CD4-positive, alpha-beta memory T cell (primary cell): ENCODE data around the gene MTMR2. TPM values are rescaled to one million over a fixed set of nuclear protein-coding genes. Genes with fewer than 3 reads are reported as not detected.

Source experiments
- CTCF ChIA-PET: fragments of 350-600 bp; sonication (Branson Sonifier 250); formaldehyde crosslinking; loops from one replicate; lab custom pipeline; 2021; ENCODE audit warnings: inconsistent platforms; ENCODE audit not compliant: partially characterized antibody; lab: Charles Lee
- POLR2A ChIA-PET: fragments of 350-600 bp; sonication (Branson Sonifier 250); formaldehyde crosslinking; loops from one replicate; lab custom pipeline; 2021; ENCODE audit not compliant: partially characterized antibody; lab: Charles Lee
- DNase-seq, 5 donors: peaks; one replicate each; pipeline versions ENCODE4 v3.0.0 to v3.0.0-alpha.2; 2020 to 2022; ENCODE audit warnings: mixed read lengths in 1 of 5
- H3K27ac ChIP-seq: one replicate; pipeline ENCODE4 v1.7.0; 2013; ENCODE audit warnings: low read depth, low read length
- H3K27me3 ChIP-seq: 2 replicates; pipeline ENCODE4 v1.7.0; 2013; ENCODE audit warnings: mild to moderate bottlenecking, low read length, moderate library complexity; ENCODE audit not compliant: insufficient read depth
- H3K36me3 ChIP-seq: 2 replicates; pipeline ENCODE4 v1.7.0; 2013; ENCODE audit warnings: mild to moderate bottlenecking, low read length, moderate library complexity; ENCODE audit not compliant: insufficient read depth
- H3K4me1 ChIP-seq: 2 replicates; pipeline ENCODE4 v1.7.0; 2013; ENCODE audit warnings: mild to moderate bottlenecking, low read length, moderate library complexity; ENCODE audit not compliant: insufficient read depth
- H3K4me3 ChIP-seq, 2 donors: one replicate each; pipeline ENCODE4 v1.7.0; 2013; ENCODE audit warnings: low read length in 2 of 2, mild to moderate bottlenecking in 1 of 2
- H3K9me3 ChIP-seq, 2 donors: one replicate each; pipeline ENCODE4 v1.7.0; 2013; ENCODE audit warnings: low read length in 2 of 2, control low read depth in 1 of 2; ENCODE audit not compliant: control insufficient read depth in 1 of 2
- H3K27ac Mint-ChIP-seq, 7 donors: one replicate each; pipeline ENCODE4 v1.8.0; 2020 to 2021; ENCODE audit warnings: mixed read lengths in 7 of 7, mild to moderate bottlenecking in 6 of 7, inconsistent platforms in 3 of 7, moderate library complexity in 3 of 7
- H3K27me3 Mint-ChIP-seq, 2 donors: one replicate each; pipeline ENCODE4 v1.8.0; 2020 to 2021; ENCODE audit warnings: mixed read lengths in 2 of 2
- H3K36me3 Mint-ChIP-seq, 2 donors: one replicate each; pipeline ENCODE4 v1.8.0; 2020 to 2021; ENCODE audit warnings: mixed read lengths in 2 of 2, inconsistent platforms in 1 of 2, mild to moderate bottlenecking in 1 of 2
- H3K4me1 Mint-ChIP-seq, 4 donors: one replicate each; pipeline ENCODE4 v1.8.0; 2020 to 2021; ENCODE audit warnings: mixed read lengths in 4 of 4, mild to moderate bottlenecking in 1 of 4
- H3K4me3 Mint-ChIP-seq, 8 donors: one replicate each; pipeline ENCODE4 v1.8.0; 2020 to 2021; ENCODE audit warnings: mixed read lengths in 8 of 8, mild to moderate bottlenecking in 7 of 8, moderate library complexity in 6 of 8, inconsistent platforms in 3 of 8
- H3K9me3 Mint-ChIP-seq, 8 donors: one replicate each; pipeline ENCODE4 v1.8.0; 2020 to 2021; ENCODE audit warnings: mixed read lengths in 8 of 8, mild to moderate bottlenecking in 5 of 8, inconsistent platforms in 3 of 8, moderate library complexity in 1 of 8
- intact Hi-C: fragments of 100-400 bp; cut with micrococcal nuclease; formaldehyde crosslinking; loops from one replicate; pipeline ENCODE4 v1.15.1; 2023
- polyA plus RNA-seq, 2 donors: library from polyadenylated mRNA; unstranded; fragments of 300-500 nt; fragmentation: Illumina TruSeq; gene quantifications; one replicate each; pipeline ENCODE4 v1.2.3, GENCODE V29; 2021
- total RNA-seq, 2 experiments: library from RNA; stranded (reverse); gene quantifications; one replicate each; pipeline ENCODE4 v1.2.3, GENCODE V29; 2021

MTMR2 gene
- total and polyA plus RNA-seq, 4 experiments from 2014 or later, result 13.1 to 13.6 (median 13.5) TPM

- no peak for DNase-seq
- Histone ChIP-seq H3K4me1 (no peaks in the 10 kb centered on the region), H3K36me3 (no peaks in the 10 kb centered on the region), H3K27me3 (no peaks in the 10 kb centered on the region), H3K9me3 (no peaks in the 10 kb centered on the region), H3K4me3 (no peak overlapping the region), H3K27ac (no peak overlapping the region)
- Mint-ChIP-seq H3K4me3 (no peak overlapping the region), H3K36me3 (peaks cover 1 to 9% of the 10 kb centered on the region in 2 donors), H3K27ac (no peak overlapping the region), H3K9me3 (no peaks in the 10 kb centered on the region), H3K27me3 (no peaks in the 10 kb centered on the region), H3K4me1 (peaks cover 6 to 18% (median 9%) of the 10 kb centered on the region in 4 donors)
- intact Hi-C loops, result no loop called here
- POLR2A ChIA-PET, result no interaction called here
- CTCF ChIA-PET, result no interaction called here
These were observed 9.9 kb downstream of the MTMR2 start for GRCh38 chr11:95913830-95914615.

- H3K4me3 ChIP-seq, result no peak overlapping the region
- H3K4me1 Mint-ChIP-seq, result peaks cover 9 to 18% (median 13%) of the 10 kb centered on the region in 4 donors
- no peak overlapping the region for H3K27ac ChIP-seq
- H3K4me3 Mint-ChIP-seq, result no peak overlapping the region
- no peaks in the 10 kb centered on the region for H3K9me3 Mint-ChIP-seq
- no peaks in the 10 kb centered on the region for H3K27me3 ChIP-seq
- H3K36me3 Mint-ChIP-seq, result peaks cover 1 to 9% of the 10 kb centered on the region in 2 donors
- CTCF ChIA-PET, result no interaction called here
- no peak for DNase-seq
- no peak overlapping the region for H3K27ac Mint-ChIP-seq
- H3K4me1 ChIP-seq, result no peaks in the 10 kb centered on the region
- no peaks in the 10 kb centered on the region for H3K36me3 ChIP-seq
- POLR2A ChIA-PET, result no interaction called here
- intact Hi-C loops, result no loop called here
- H3K9me3 ChIP-seq, result no peaks in the 10 kb centered on the region
- H3K27me3 Mint-ChIP-seq, result no peaks in the 10 kb centered on the region
These were observed 10.9 kb downstream of the MTMR2 start for GRCh38 chr11:95912902-95913560.

- Histone ChIP-seq H3K4me3 (no peak overlapping the region), H3K4me1 (no peaks in the 10 kb centered on the region), H3K36me3 (no peaks in the 10 kb centered on the region), H3K27me3 (no peaks in the 10 kb centered on the region), H3K27ac (no peak overlapping the region), H3K9me3 (no peaks in the 10 kb centered on the region)
- H3K27ac Mint-ChIP-seq, result no peak overlapping the region
- H3K36me3 Mint-ChIP-seq, result peaks cover 1 to 9% of the 10 kb centered on the region in 2 donors
- intact Hi-C loops, result no loop called here
- H3K9me3 Mint-ChIP-seq, result no peaks in the 10 kb centered on the region
- POLR2A ChIA-PET, result no interaction called here
- H3K27me3 Mint-ChIP-seq, result no peaks in the 10 kb centered on the region
- CTCF ChIA-PET, result no interaction called here
- no peak overlapping the region for H3K4me3 Mint-ChIP-seq
- DNase-seq, result no peak
- H3K4me1 Mint-ChIP-seq, result peaks cover 12 to 23% (median 15%) of the 10 kb centered on the region in 4 donors
These were observed 12.5 kb downstream of the MTMR2 start for GRCh38 chr11:95911369-95911759.

- POLR2A ChIA-PET, result no interaction called here
- H3K27ac Mint-ChIP-seq, result no peak overlapping the region
These were observed 13.1 kb downstream of the MTMR2 start for GRCh38 chr11:95910638-95911368.

GRCh38 chr11:95908826-95909225 is 15.1 kb downstream of the MTMR2 start:
- Mint-ChIP-seq H3K4me3 (no peak overlapping the region), H3K4me1 (peaks cover 7 to 17% (median 8%) of the 10 kb centered on the region in 4 donors), H3K27ac (no peak overlapping the region), H3K36me3 (peaks cover 0 to 9% of the 10 kb centered on the region in 2 donors), H3K9me3 (no peaks in the 10 kb centered on the region), H3K27me3 (no peaks in the 10 kb centered on the region)
- Histone ChIP-seq H3K27ac (no peak overlapping the region), H3K4me3 (no peak overlapping the region), H3K4me1 (no peaks in the 10 kb centered on the region), H3K27me3 (no peaks in the 10 kb centered on the region), H3K9me3 (no peaks in the 10 kb centered on the region), H3K36me3 (no peaks in the 10 kb centered on the region)
- intact Hi-C loops, result no loop called here
- ChIA-PET POLR2A (no interaction called here), CTCF (no interaction called here)
- DNase-seq, result no peak

More at GRCh38 chr11:95910638-95911368, 13.1 kb downstream of the MTMR2 start:
- DNase-seq, result no peak
- H3K4me3 ChIP-seq, result no peak overlapping the region
- intact Hi-C loops, result no loop called here
- H3K36me3 ChIP-seq, result no peaks in the 10 kb centered on the region
- H3K36me3 Mint-ChIP-seq, result peaks cover 1 to 9% of the 10 kb centered on the region in 2 donors
- H3K27ac ChIP-seq, result no peak overlapping the region
- no peaks in the 10 kb centered on the region for H3K27me3 ChIP-seq
- H3K4me3 Mint-ChIP-seq, result no peak overlapping the region
- CTCF ChIA-PET, result no interaction called here
- H3K9me3 ChIP-seq, result no peaks in the 10 kb centered on the region
- H3K4me1 ChIP-seq, result no peaks in the 10 kb centered on the region
- H3K9me3 Mint-ChIP-seq, result no peaks in the 10 kb centered on the region
- no peaks in the 10 kb centered on the region for H3K27me3 Mint-ChIP-seq
- peaks cover 8 to 23% (median 12%) of the 10 kb centered on the region in 4 donors for H3K4me1 Mint-ChIP-seq

GRCh38 chr11:95907476-95907875 is 16.4 kb downstream of the MTMR2 start:
- H3K27ac ChIP-seq, result no peak overlapping the region
- H3K9me3 ChIP-seq, result no peaks in the 10 kb centered on the region
- CTCF ChIA-PET, result interaction anchor here (1.0 to 1.5 kb wide), 2 partner anchors 436 to 840 kb away, joined by 3 read pairs; partner anchors contain the start of gene MAML2
- no peaks in the 10 kb centered on the region for H3K36me3 ChIP-seq
- no peak for DNase-seq
- Mint-ChIP-seq H3K9me3 (no peaks in the 10 kb centered on the region), H3K36me3 (peaks cover 0 to 9% of the 10 kb centered on the region in 2 donors), H3K4me1 (peaks cover 0 to 17% (median 5%) of the 10 kb centered on the region in 4 donors), H3K27me3 (no peaks in the 10 kb centered on the region), H3K27ac (no peak overlapping the region), H3K4me3 (no peak overlapping the region)
- no peak overlapping the region for H3K4me3 ChIP-seq
- POLR2A ChIA-PET, result no interaction called here
- intact Hi-C loops, result no loop called here
- H3K4me1 ChIP-seq, result no peaks in the 10 kb centered on the region
- H3K27me3 ChIP-seq, result no peaks in the 10 kb centered on the region

- H3K4me1 ChIP-seq, result no peaks in the 10 kb centered on the region
- Mint-ChIP-seq H3K4me1 (peaks cover 0 to 17% (median 5%) of the 10 kb centered on the region in 4 donors), H3K9me3 (no peaks in the 10 kb centered on the region), H3K27me3 (no peaks in the 10 kb centered on the region), H3K4me3 (no peak overlapping the region), H3K27ac (no peak overlapping the region), H3K36me3 (no peaks in the 10 kb centered on the region)
- no peaks in the 10 kb centered on the region for H3K27me3 ChIP-seq
- no peak for DNase-seq
- intact Hi-C loops, result no loop called here
- ChIA-PET CTCF (no interaction called here), POLR2A (no interaction called here)
- no peak overlapping the region for H3K27ac ChIP-seq
- no peak overlapping the region for H3K4me3 ChIP-seq
- no peaks in the 10 kb centered on the region for H3K9me3 ChIP-seq
- no peaks in the 10 kb centered on the region for H3K36me3 ChIP-seq
These were observed 19.8 kb downstream of the MTMR2 start for GRCh38 chr11:95904009-95904650.
